Measurements from ENCODE around the gene TIMM10. TPM values are rescaled to one million over a fixed set of nuclear protein-coding genes. Genes with fewer than 3 reads are reported as not detected.

Gene TIMM10
- total RNA-seq, 1 experiment from 2014 or later = 48.0 TPM

- peaks cover 37% of the 10 kb centered on the region for H3K4me1 ChIP-seq (ENCODE audit: low read length)
- no peak overlapping the region for H2AFZ ChIP-seq (ENCODE audit: low read length)
- H4K20me1 ChIP-seq (ENCODE audit: insufficient read depth, low read depth, low read length) = peaks cover 6% of the 10 kb centered on the region; the same call in 1 of the 2 replicates
- H3K36me3 ChIP-seq (ENCODE audit: insufficient read depth, low read length) = peaks cover 23% of the 10 kb centered on the region
- no peaks in the 10 kb centered on the region for H3K9me2 ChIP-seq (replicated peaks; ENCODE audit: insufficient read depth, low read length)
- H3K4me3 ChIP-seq (ENCODE audit: low read length) = no peak overlapping the region
- H3K27me3 ChIP-seq (ENCODE audit: low read length) = no peaks in the 10 kb centered on the region
- H3K9me3 ChIP-seq (ENCODE audit: low read length) = no peaks in the 10 kb centered on the region
- no peak for DNase-seq
- no peak overlapping the region for H3K9ac ChIP-seq (ENCODE audit: low read length)
- H3K27ac ChIP-seq (ENCODE audit: low read length) = no peak overlapping the region; the same call in 1 of the 2 replicates
- H3K4me2 ChIP-seq (ENCODE audit: low read depth, low read length, poor library complexity, severe bottlenecking) = no peak overlapping the region
- peaks cover 77% of the 10 kb centered on the region for H3K79me2 ChIP-seq (ENCODE audit: low read length)
Observed at GRCh38 chr11:57508341-57509170, 22.0 kb downstream of the TIMM10 start.

GRCh38 chr11:57506522-57506921, 24.0 kb downstream of the TIMM10 start:
- H3K4me1 ChIP-seq (ENCODE audit: low read length) = peaks cover 17% of the 10 kb centered on the region
- H3K9me2 ChIP-seq (replicated peaks; ENCODE audit: insufficient read depth, low read length) = no peaks in the 10 kb centered on the region
- no peak overlapping the region for H3K4me2 ChIP-seq (ENCODE audit: low read depth, low read length, poor library complexity, severe bottlenecking)
- H3K9me3 ChIP-seq (ENCODE audit: low read length) = no peaks in the 10 kb centered on the region
- DNase-seq = no peak
- H3K27me3 ChIP-seq (ENCODE audit: low read length) = no peaks in the 10 kb centered on the region
- H3K27ac ChIP-seq (ENCODE audit: low read length) = no peak overlapping the region
- H4K20me1 ChIP-seq (ENCODE audit: insufficient read depth, low read depth, low read length) = peaks cover 11% of the 10 kb centered on the region; the same call in 1 of the 2 replicates
- H2AFZ ChIP-seq (ENCODE audit: low read length) = no peak overlapping the region
- H3K36me3 ChIP-seq (ENCODE audit: insufficient read depth, low read length) = peaks cover 23% of the 10 kb centered on the region
- no peak overlapping the region for H3K4me3 ChIP-seq (ENCODE audit: low read length)
- H3K9ac ChIP-seq (ENCODE audit: low read length) = no peak overlapping the region
- peaks cover 68% of the 10 kb centered on the region for H3K79me2 ChIP-seq (ENCODE audit: low read length)

DNA sequence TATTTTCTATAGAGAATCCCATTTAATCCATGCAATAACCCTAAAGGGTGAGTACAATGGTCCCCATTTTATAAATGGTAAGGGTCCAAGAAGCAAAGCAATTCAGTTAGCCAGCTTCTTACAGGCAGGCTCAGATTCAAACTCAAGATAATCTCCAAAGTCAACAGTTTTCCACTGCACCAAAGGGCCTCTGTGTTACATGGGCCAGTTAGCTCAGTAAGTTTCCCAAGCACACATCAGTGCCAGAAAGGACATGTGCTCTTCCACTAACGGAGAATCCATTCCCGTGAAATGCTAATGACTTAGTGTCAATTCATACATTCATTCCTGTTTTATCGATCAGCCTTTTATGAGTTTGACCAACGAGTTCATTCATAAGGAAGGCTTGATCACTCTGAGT, 26.0 kb downstream of the TIMM10 start:
- Histone ChIP-seq H3K9ac (ENCODE audit: low read length) (no peak overlapping the region), H3K79me2 (ENCODE audit: low read length) (peaks cover 56% of the 10 kb centered on the region), H4K20me1 (ENCODE audit: insufficient read depth, low read depth, low read length) (peaks cover 24% of the 10 kb centered on the region; the same call in 1 of the 2 replicates), H3K4me3 (ENCODE audit: low read length) (no peak overlapping the region), H3K27me3 (ENCODE audit: low read length) (no peaks in the 10 kb centered on the region), H3K27ac (ENCODE audit: low read length) (no peak overlapping the region), H3K4me2 (ENCODE audit: low read depth, low read length, poor library complexity, severe bottlenecking) (no peak overlapping the region), H3K4me1 (ENCODE audit: low read length) (peaks cover 4% of the 10 kb centered on the region; the same call in 1 of the 2 replicates), H3K36me3 (ENCODE audit: insufficient read depth, low read length) (peaks cover 38% of the 10 kb centered on the region), H3K9me3 (ENCODE audit: low read length) (no peaks in the 10 kb centered on the region), H2AFZ (ENCODE audit: low read length) (no peak overlapping the region), H3K9me2 (replicated peaks; ENCODE audit: insufficient read depth, low read length) (no peaks in the 10 kb centered on the region)
- no peak for DNase-seq

GRCh38 chr11:57502870-57503269, 27.7 kb downstream of the TIMM10 start:
- Histone ChIP-seq H3K4me2 (ENCODE audit: low read depth, low read length, poor library complexity, severe bottlenecking) (no peak overlapping the region), H3K9ac (ENCODE audit: low read length) (no peak overlapping the region), H3K27ac (ENCODE audit: low read length) (no peak overlapping the region), H2AFZ (ENCODE audit: low read length) (no peak overlapping the region), H3K27me3 (ENCODE audit: low read length) (no peaks in the 10 kb centered on the region), H3K9me3 (ENCODE audit: low read length) (no peaks in the 10 kb centered on the region), H4K20me1 (ENCODE audit: insufficient read depth, low read depth, low read length) (peaks cover 24% of the 10 kb centered on the region; the same call in 1 of the 2 replicates), H3K79me2 (ENCODE audit: low read length) (peaks cover 43% of the 10 kb centered on the region), H3K36me3 (ENCODE audit: insufficient read depth, low read length) (peaks cover 34% of the 10 kb centered on the region), H3K4me3 (ENCODE audit: low read length) (no peak overlapping the region), H3K9me2 (replicated peaks; ENCODE audit: insufficient read depth, low read length) (no peaks in the 10 kb centered on the region), H3K4me1 (ENCODE audit: low read length) (no peaks in the 10 kb centered on the region)
- no peak for DNase-seq

DNA sequence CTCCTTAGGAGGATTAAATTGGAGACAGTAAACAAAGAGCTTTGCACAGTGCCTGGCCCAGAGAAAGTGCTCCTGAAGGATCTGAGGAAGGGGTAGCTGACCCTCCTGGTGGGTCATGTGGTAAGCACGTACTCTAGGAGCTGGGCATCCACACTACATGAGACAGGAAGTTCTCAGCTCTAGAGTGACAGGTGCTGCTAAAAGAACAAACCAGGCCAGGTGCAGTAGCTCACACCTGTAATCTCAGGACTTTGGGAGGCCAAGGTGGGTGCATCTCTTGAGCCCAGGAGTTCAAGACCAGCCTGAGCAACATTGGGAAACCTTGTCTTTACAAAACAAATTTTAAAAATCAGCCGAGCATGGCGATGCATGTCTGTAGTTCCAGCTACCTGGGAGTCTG, 28.2 kb downstream of the TIMM10 start:
- Histone ChIP-seq H4K20me1 (ENCODE audit: insufficient read depth, low read depth, low read length) (peaks cover 24% of the 10 kb centered on the region; the same call in 1 of the 2 replicates), H2AFZ (ENCODE audit: low read length) (no peak overlapping the region), H3K4me1 (ENCODE audit: low read length) (no peaks in the 10 kb centered on the region), H3K27me3 (ENCODE audit: low read length) (no peaks in the 10 kb centered on the region), H3K4me3 (ENCODE audit: low read length) (no peak overlapping the region), H3K4me2 (ENCODE audit: low read depth, low read length, poor library complexity, severe bottlenecking) (no peak overlapping the region), H3K9me3 (ENCODE audit: low read length) (no peaks in the 10 kb centered on the region), H3K9me2 (replicated peaks; ENCODE audit: insufficient read depth, low read length) (no peaks in the 10 kb centered on the region), H3K79me2 (ENCODE audit: low read length) (peaks cover 39% of the 10 kb centered on the region), H3K9ac (ENCODE audit: low read length) (no peak overlapping the region), H3K27ac (ENCODE audit: low read length) (no peak overlapping the region), H3K36me3 (ENCODE audit: insufficient read depth, low read length) (peaks cover 34% of the 10 kb centered on the region)
- DNase-seq = no peak

GRCh38 chr11:57501953-57502352, 28.6 kb downstream of the TIMM10 start:
- no peaks in the 10 kb centered on the region for H3K27me3 ChIP-seq (ENCODE audit: low read length)
- H3K9me3 ChIP-seq (ENCODE audit: low read length) = no peaks in the 10 kb centered on the region
- no peak overlapping the region for H3K27ac ChIP-seq (ENCODE audit: low read length)
- peaks cover 36% of the 10 kb centered on the region for H3K79me2 ChIP-seq (ENCODE audit: low read length)
- peaks cover 34% of the 10 kb centered on the region for H3K36me3 ChIP-seq (ENCODE audit: insufficient read depth, low read length)
- no peak overlapping the region for H3K4me3 ChIP-seq (ENCODE audit: low read length)
- no peak overlapping the region for H3K9ac ChIP-seq (ENCODE audit: low read length)
- no peak for DNase-seq
- H4K20me1 ChIP-seq (ENCODE audit: insufficient read depth, low read depth, low read length) = peaks cover 24% of the 10 kb centered on the region; the same call in 1 of the 2 replicates
- H3K4me1 ChIP-seq (ENCODE audit: low read length) = no peaks in the 10 kb centered on the region
- H3K4me2 ChIP-seq (ENCODE audit: low read depth, low read length, poor library complexity, severe bottlenecking) = no peak overlapping the region
- H2AFZ ChIP-seq (ENCODE audit: low read length) = no peak overlapping the region
- H3K9me2 ChIP-seq (replicated peaks; ENCODE audit: insufficient read depth, low read length) = no peaks in the 10 kb centered on the region

GRCh38 chr11:57500926-57501325, 29.6 kb downstream of the TIMM10 start:
- peaks cover 24% of the 10 kb centered on the region; the same call in 1 of the 2 replicates for H4K20me1 ChIP-seq (ENCODE audit: insufficient read depth, low read depth, low read length)
- H2AFZ ChIP-seq (ENCODE audit: low read length) = no peak overlapping the region
- peaks cover 41% of the 10 kb centered on the region for H3K36me3 ChIP-seq (ENCODE audit: insufficient read depth, low read length)
- no peak overlapping the region for H3K4me2 ChIP-seq (ENCODE audit: low read depth, low read length, poor library complexity, severe bottlenecking)
- H3K79me2 ChIP-seq (ENCODE audit: low read length) = peaks cover 28% of the 10 kb centered on the region
- H3K4me3 ChIP-seq (ENCODE audit: low read length) = no peak overlapping the region
- no peaks in the 10 kb centered on the region for H3K27me3 ChIP-seq (ENCODE audit: low read length)
- no peak overlapping the region for H3K27ac ChIP-seq (ENCODE audit: low read length)
- no peaks in the 10 kb centered on the region for H3K9me3 ChIP-seq (ENCODE audit: low read length)
- H3K9me2 ChIP-seq (replicated peaks; ENCODE audit: insufficient read depth, low read length) = no peaks in the 10 kb centered on the region
- no peak overlapping the region for H3K9ac ChIP-seq (ENCODE audit: low read length)
- no peak for DNase-seq
- no peaks in the 10 kb centered on the region for H3K4me1 ChIP-seq (ENCODE audit: low read length)

DNA sequence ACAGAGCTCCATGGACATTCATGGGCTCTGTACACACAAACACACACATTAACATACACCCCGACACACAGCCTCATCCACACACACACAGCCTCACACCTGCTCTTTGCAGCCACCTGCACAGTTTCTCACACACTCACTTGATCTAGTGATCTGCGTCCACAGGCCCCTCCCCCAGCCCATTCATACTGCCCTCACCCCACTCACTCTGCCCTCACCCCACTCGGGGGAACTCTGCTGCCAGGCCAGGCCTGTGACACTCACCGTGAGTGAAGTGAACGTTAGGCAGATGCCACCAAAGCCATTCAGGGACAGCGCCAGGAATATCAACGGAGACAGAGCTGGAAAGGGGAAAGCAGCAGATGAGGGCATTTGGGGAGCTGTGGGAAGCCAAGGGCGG, 30.0 kb downstream of the TIMM10 start:
- H3K36me3 ChIP-seq (ENCODE audit: insufficient read depth, low read length) = peaks cover 40% of the 10 kb centered on the region
- no peaks in the 10 kb centered on the region for H3K9me3 ChIP-seq (ENCODE audit: low read length)
- H4K20me1 ChIP-seq (ENCODE audit: insufficient read depth, low read depth, low read length) = peaks cover 24% of the 10 kb centered on the region; the same call in 1 of the 2 replicates
- no peaks in the 10 kb centered on the region for H3K4me1 ChIP-seq (ENCODE audit: low read length)
- H3K4me3 ChIP-seq (ENCODE audit: low read length) = no peak overlapping the region
- H3K9me2 ChIP-seq (replicated peaks; ENCODE audit: insufficient read depth, low read length) = no peaks in the 10 kb centered on the region
- no peak overlapping the region for H3K27ac ChIP-seq (ENCODE audit: low read length)
- H3K79me2 ChIP-seq (ENCODE audit: low read length) = peaks cover 24% of the 10 kb centered on the region
- H3K27me3 ChIP-seq (ENCODE audit: low read length) = no peaks in the 10 kb centered on the region
- H3K4me2 ChIP-seq (ENCODE audit: low read depth, low read length, poor library complexity, severe bottlenecking) = no peak overlapping the region
- DNase-seq = no peak
- no peak overlapping the region for H3K9ac ChIP-seq (ENCODE audit: low read length)
- H2AFZ ChIP-seq (ENCODE audit: low read length) = no peak overlapping the region
